ENCODE results near the gene DOCK10.

The DOCK10 gene

GRCh38 chr2:225040856-225041206, 1.4 kb downstream of the DOCK10 start:
- DNase-seq, result peak; percentile 76

- no peak for DNase-seq
These were observed 2.1 kb downstream of the DOCK10 start for GRCh38 chr2:225040142-225040541.

- DNase-seq, result no peak
These were observed 4.1 kb downstream of the DOCK10 start for GRCh38 chr2:225038231-225038523.

DNA sequence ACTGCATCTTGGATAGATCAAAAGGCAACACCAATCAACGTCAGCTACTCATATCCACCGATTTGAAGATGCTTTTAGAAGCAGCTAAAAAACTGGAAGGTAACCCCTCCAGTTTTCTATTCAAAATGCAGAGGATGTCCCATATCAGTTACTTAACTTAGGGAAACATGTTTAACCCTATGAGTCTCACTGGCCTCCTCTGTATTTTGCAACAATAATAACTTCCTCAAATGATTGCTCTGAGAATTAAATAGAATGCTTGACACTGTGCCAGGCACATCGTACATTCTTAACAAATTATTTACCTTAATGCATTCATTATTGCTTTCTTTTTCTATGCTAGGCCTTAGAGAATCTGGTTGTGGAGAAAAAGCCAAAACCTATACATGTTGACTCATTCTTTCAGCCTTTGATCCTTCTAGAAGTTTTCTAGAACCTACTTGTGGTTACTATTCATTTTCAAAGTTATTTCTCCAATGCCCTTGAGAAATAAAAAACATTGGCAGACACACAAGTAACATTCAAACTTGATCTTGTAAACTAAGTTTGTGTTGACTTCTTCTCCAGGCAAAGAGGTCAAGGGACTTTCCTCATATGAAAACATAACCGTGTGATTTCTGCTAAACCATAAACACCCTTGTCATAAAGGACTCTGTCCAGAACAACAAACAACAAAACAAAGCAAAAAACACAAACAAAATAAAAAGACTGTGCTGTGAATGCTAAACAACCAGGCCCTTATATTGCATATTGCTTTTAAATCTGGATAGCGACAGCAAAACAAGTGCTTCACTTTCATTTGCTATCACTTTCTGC, 4.6 kb downstream of the DOCK10 start:
- peak; percentile 32 for DNase-seq

DNA sequence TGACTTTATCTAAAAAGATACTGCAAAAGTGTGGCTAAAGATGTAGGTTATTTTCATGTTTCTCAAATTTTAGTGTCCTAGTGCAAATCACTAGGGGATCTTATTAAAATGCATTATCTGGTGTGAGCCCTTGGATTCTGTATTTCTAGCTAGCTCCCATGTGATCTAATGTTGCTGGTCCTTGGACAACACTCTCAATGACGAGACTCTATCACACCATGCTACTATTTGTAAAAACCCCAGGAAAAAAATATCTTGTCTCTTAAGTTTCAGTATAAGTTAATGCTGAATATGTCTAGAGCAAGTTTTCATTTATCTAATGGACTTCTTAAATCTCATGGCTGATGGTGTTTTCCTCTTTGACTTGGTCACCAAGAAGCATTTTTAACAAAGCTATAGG, 5.8 kb downstream of the DOCK10 start:
- no peak for DNase-seq

DNA sequence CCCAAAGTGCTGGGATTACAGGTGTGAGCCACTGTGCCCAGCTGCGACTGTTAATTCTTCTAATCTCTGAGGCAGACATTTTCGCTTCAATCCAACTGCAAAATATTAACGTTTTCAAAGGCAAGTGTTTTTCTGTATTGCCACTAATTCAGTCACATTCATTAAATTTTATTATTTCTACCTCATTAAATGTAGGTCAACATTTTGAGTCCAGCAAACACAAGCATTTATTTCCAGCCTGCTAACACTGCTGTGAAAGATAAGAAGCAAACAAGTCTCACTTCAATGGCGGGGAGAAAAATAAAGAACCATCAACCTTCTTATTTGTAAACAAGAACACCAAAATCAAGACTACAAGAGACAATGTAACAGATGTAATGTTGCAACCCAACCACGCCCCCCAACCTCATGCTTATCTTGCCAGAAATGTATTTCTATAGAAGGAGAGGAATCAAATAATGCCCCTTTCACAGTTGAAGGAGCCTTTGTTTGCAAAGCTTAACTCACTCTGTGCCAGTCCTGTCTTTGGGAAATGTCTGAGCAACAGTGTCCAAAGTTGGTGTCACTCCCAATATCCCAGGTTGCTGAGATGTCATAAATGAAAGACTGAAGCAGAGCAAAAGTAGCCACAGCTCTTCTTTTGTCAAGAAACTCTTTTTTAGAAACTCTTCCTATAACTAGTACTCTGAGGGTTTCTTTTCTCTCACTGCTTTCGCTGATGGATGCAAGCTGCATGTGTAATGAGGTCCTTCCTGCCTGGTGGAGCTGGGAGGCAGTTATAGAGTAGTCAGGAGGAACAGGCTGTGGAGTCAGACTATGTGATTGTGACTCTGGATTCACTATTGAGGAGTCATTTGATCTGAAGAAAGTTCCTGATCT, 8.6 kb downstream of the DOCK10 start:
- peak; percentile 22 for DNase-seq

DNA sequence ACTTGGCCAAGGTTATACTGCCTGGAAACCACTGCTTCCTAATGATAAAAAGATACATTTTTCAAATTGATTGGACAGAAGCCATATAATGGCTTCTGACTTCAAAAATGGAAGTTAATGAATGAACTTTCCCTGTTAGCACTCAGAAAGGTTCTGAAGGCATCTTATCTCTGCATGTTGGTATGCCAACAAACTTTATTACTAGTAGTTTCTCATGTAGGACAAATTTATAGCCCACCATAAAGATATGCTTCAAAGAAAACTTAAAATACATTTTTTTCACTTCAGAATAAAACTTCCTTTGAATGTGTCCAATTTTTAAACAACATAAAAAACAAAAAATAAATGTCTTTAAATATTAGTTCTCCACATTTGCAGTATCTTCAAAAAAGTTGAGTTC, 10.0 kb downstream of the DOCK10 start:
- DNase-seq, result no peak

DNA sequence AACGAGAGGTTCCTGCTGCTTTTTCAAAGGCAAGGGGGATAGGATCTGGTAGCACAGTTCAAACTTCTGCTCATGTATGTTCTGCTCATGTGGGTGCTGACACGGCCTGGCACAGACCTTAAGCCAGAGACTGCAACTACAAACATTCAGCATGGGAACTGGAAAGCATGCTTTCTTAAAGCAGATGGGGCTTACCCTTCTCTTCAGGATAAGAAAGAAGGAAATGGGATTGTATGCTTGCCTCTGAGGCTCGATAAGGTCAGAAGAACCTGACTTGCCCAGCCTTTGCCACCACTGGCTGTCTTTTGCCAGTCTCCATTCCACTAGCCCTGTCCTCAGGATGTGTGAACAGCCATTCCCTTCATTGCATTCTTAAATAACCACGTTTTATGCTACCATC, 10.7 kb downstream of the DOCK10 start:
- no peak for DNase-seq

DNA sequence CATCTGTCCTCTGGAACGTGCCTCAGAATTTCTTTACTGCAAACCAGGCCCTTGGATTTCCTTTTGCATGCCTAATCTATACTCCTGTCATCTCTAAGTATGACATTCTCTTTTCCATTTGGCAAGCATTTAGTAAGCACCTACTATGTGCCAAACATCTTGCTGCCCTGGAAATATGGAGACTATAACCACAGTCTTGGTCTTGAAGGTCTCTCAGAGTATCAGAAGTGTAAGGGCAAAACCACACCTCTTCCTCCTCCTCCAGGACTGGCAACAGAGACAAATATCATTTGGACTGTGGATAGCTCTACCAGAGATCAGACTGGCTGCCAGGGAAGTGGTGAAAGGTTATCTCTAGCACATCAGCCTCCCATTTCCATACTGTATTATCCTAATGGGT, 11.4 kb downstream of the DOCK10 start:
- DNase-seq, result no peak

DNA sequence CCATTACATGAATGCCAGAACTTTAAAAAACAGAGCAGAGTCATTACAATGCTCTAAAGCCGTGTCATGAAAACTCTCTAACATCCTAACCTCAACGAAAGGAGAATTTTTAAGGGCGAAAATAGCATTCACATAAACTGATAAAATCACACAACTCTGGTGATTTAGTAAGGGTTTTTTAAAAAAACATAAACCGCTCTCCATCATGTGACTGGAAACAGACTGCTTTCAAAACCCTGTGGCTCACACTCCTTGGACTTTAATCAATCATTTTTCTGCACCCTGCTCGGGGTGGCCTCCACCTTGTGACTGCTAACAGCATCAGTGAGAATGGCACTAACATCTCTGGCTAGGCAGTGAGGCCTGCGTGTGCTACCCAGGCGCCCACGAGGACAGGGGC, 12.1 kb downstream of the DOCK10 start:
- peak; percentile 62 for DNase-seq

DNA sequence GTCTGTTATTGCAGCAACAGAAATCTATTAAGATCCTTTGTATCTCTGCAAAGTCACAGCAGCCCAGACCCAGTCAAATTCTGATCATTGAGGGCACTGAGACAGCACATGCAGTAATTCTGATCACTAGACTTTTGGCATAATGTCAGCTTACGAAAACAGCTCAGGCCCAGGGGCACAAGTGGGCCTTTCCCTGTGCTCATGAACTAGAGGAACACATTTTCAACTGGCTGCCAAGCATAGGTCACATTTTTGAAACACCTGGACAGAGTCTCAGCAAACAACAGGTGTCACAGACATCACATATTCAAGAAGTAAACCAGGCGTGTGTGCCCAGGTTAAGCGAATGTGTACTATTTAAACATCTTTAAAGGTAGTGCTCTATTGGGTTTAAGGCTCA, 13.7 kb downstream of the DOCK10 start:
- no peak for DNase-seq

- DNase-seq, result peak; percentile 51
These were observed 15.1 kb downstream of the DOCK10 start for GRCh38 chr2:225027061-225027762.

- DNase-seq, result peak; percentile 68
These were observed 16.2 kb downstream of the DOCK10 start for GRCh38 chr2:225025917-225026571.

- DNase-seq, result no peak
These were observed 20.1 kb downstream of the DOCK10 start for GRCh38 chr2:225022188-225022587.

DNA sequence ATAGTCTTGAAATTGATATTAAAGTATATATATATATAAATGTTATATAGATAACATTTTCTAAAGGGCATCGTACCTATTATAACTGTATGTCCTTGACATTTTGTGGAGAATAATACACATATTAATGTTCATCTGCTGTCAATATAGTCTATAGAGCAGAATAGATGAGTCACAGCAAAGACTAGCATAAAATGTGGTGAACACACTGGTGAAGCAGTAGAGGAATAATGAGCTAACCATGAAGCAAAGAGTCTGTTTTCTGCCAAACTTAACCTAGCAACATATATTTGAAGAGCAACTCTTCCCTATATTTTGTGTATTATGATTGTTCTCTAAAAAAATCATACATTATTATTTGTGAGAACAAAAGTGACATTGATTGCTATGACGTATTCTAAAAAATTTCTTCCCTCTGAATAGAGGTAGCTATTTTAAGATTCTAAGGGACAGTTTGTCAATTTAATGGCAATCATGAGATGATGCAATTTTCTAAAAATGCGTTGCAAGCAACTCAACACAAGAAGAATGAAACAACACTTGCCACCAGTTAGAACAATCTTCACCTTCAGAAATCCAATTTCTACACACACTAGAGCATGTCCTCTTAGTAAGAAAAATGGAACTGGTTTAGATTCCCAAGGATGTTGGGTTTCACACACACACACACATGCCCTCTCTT, 22.0 kb downstream of the DOCK10 start:
- no peak for DNase-seq

DNA sequence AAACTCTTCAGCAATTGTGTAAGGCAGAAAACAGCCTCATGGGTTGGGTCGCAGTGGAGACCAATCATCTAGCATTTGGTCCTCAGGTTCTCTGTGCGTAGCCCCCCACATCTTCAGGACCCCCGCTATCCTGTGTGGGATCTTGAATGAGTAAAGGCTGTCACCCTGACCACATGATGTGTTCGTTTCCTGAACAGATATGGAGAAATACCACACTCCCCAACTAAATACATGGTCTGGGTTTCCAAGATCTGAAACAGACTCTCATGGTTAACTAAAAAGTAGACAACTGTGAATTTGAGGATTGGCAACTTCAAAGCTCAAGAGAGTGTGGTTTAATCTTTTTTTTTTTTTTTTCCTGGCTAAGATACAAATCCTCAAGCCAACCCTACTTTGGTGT, 23.2 kb downstream of the DOCK10 start:
- no peak for DNase-seq

GRCh38 chr2:225017713-225018112, 24.6 kb downstream of the DOCK10 start:
- DNase-seq, result no peak

DNA sequence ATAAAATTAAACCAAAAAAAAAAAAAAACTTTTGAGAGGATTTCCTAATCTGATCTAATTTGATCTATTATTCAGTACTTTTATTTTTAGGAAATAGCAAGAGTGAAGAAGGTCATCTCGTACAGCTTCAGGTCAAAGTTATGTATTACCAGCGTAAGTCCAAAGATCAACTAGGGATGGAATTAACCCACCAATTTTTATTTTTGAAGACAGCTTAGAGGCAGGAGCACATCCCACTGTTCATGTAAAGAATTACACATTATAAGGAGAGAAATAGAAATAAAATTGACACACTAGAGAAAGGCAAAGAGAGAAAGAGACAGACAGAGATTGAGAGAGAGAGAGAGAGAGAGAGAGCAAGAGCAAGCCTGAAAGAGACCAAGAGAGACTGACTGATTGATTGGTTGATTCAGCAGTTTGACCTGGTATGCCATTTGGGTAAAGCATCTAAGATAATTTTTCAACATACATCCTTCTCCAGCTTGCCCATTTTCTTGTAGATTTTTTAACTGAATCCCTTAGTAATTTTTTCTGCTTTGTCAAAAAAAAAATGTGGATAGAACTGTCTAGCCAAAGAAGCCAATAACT, 25.1 kb downstream of the DOCK10 start:
- DNase-seq, result no peak

- no peak for DNase-seq
These were observed 28.6 kb downstream of the DOCK10 start for GRCh38 chr2:225013425-225014365.

GRCh38 chr2:225011585-225011984, 30.7 kb downstream of the DOCK10 start:
- DNase-seq, result no peak

DNA sequence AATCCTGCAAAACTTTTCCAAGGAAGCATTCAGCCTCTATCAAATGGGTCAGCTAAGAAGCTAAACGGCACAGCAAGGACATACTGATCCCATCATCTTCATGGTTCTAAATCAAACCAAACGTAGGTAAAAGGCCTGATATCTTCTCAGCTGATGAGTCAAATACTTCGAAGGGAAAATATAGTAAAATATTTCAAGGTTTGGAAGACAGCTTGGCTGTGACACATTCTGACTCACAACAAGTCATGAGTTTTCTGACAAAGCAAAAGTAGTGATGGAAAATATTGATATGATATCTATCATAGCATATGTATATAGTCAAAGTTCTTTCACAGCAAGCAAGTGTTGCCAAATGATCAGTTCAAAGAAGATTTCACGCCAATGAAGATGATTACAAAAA, 31.5 kb downstream of the DOCK10 start:
- peak; percentile 21 for DNase-seq

All from hematopoietic multipotent progenitor cell treated with erythropoietin and hydrocortisone succinate and interleukin-3 and kit ligand, for 6 days (in vitro differentiated cells).